MM.1S (cell line): ENCODE data around the gene KIRREL3.

Source experiments
- EZH2 ChIP-seq: fragments of 300-600 bp; sonication (generic); optimal IDR thresholded peaks from 2 replicates; pipeline ENCODE3; 2017; ENCODE audit warnings: low read depth, mild to moderate bottlenecking, antibody characterized with exemption, low read length, mixed read lengths
- TF ChIP-seq, protein P1 (sequence below): fragments of 300-600 bp; sonication (generic); IDR thresholded peaks from 2 replicates; pipeline ENCODE4 v1.5.1; 2016; ENCODE audit warnings: antibody characterized with exemption, low read length, mixed read lengths

DNA sequence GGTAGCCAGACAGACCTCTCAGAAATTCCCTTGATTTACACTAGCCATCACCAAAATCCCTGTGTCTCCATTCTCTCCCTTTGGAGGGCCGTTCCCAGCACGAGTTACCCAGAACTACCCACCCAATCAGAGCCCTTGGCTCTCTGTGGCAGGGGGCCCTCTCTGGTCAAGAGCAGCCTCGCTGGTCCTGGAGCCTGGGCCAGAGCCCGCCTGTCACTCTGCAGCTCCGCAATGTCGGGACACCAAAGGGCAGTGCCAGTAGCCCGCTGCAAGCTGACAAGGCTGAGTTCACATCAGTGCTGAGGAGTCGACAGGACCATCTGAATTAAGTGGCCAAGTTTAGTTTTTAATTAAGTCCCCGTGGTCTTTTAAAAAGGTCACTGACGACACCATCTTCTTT is 403.5 kb downstream of the KIRREL3 start:
- TF ChIP-seq, protein P1, sequence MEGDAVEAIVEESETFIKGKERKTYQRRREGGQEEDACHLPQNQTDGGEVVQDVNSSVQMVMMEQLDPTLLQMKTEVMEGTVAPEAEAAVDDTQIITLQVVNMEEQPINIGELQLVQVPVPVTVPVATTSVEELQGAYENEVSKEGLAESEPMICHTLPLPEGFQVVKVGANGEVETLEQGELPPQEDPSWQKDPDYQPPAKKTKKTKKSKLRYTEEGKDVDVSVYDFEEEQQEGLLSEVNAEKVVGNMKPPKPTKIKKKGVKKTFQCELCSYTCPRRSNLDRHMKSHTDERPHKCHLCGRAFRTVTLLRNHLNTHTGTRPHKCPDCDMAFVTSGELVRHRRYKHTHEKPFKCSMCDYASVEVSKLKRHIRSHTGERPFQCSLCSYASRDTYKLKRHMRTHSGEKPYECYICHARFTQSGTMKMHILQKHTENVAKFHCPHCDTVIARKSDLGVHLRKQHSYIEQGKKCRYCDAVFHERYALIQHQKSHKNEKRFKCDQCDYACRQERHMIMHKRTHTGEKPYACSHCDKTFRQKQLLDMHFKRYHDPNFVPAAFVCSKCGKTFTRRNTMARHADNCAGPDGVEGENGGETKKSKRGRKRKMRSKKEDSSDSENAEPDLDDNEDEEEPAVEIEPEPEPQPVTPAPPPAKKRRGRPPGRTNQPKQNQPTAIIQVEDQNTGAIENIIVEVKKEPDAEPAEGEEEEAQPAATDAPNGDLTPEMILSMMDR: no peak
- no peak for TF ChIP-seq EZH2
